Muscle layer of colon (tissue), 2 donors: ENCODE measurements around the gene MGAT4A.
"Not testable (repeated sequence)": the region's sequence is repeated elsewhere in the genome, so short reads cannot be mapped to it uniquely, and the experiment has no call there.

ENCODE experiments used
- H3K27ac ChIP-seq: one replicate; pipeline ENCODE4 v1.7.0; 2013; ENCODE audit warnings: low read depth, mild to moderate bottlenecking, low read length, moderate library complexity
- H3K27me3 ChIP-seq, 2 donors: one replicate each; pipeline ENCODE4 v1.7.0; 2013; ENCODE audit warnings: low read length in 2 of 2, mild to moderate bottlenecking in 2 of 2; ENCODE audit not compliant: insufficient read depth in 2 of 2, control insufficient read depth in 1 of 2
- H3K36me3 ChIP-seq: one replicate; pipeline ENCODE4 v1.7.0; 2013; ENCODE audit warnings: mild to moderate bottlenecking, low read length; ENCODE audit not compliant: insufficient read depth
- H3K4me1 ChIP-seq: one replicate; pipeline ENCODE4 v1.7.0; 2013; ENCODE audit warnings: mild to moderate bottlenecking, low read length; ENCODE audit not compliant: insufficient read depth
- H3K4me3 ChIP-seq, 2 donors: one replicate each; pipeline ENCODE4 v1.7.0; 2013; ENCODE audit warnings: low read length in 2 of 2, low read depth in 1 of 2, mild to moderate bottlenecking in 1 of 2, moderate library complexity in 1 of 2
- H3K9ac ChIP-seq: one replicate; pipeline ENCODE4 v1.7.0; 2013; ENCODE audit warnings: low read length
- H3K9me3 ChIP-seq: one replicate; pipeline ENCODE4 v1.7.0; 2013; ENCODE audit warnings: mild to moderate bottlenecking, low read length
- donor health status: abdominal sarcoma.
- donor health status: Adenocarcinoma of cecum.

MGAT4A gene

DNA sequence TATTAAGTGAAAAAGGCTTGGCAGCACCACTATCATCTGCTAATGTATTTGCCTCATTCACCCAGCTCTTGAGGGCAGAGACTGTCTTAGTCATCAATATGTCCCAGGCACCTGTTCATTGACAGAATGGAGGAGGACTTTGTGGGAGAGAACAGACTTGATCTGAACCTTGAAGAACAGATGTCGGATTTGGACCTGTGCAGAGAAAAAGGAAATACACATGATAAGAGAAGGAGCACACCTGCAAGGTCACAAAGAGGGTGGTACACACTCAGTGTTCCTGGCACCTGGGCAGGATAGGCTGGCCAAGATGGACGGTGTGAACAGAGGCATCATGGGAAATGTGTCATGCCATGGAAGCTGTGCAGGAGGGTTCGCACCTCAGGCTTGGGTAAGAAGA is 7.4 kb upstream of the MGAT4A start:
- Histone ChIP-seq H3K9me3 (no peaks in the 10 kb centered on the region), H3K9ac (no peak overlapping the region), H3K27ac (no peak overlapping the region), H3K4me1 (no peaks in the 10 kb centered on the region), H3K4me3 (no peak overlapping the region), H3K36me3 (no peaks in the 10 kb centered on the region), H3K27me3 (no peaks in the 10 kb centered on the region)

DNA sequence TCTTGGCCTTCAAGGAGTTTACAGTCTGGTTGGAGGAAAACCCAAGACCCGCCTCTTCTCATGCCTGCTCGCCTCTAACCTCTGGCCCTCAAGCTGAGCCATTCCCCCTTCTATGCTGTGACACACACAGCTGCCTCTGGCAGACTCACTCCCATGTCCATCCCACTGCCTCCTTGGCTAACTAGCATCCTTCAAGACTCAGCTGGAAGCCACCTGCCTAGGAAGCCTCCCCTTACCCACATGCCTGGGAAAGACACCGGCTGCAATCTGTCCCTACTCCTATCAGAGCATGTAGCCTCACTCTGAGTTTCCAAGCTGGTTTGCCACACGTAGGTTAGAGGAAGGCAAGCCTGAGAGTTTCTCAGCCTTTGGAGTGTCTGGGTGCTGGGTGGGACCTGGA is 6.9 kb upstream of the MGAT4A start:
- H3K4me1 ChIP-seq = no peaks in the 10 kb centered on the region
- H3K27ac ChIP-seq = no peak overlapping the region
- H3K27me3 ChIP-seq = no peaks in the 10 kb centered on the region
- H3K9ac ChIP-seq = no peak overlapping the region
- H3K9me3 ChIP-seq = no peaks in the 10 kb centered on the region
- no peak overlapping the region for H3K4me3 ChIP-seq
- no peaks in the 10 kb centered on the region for H3K36me3 ChIP-seq

DNA sequence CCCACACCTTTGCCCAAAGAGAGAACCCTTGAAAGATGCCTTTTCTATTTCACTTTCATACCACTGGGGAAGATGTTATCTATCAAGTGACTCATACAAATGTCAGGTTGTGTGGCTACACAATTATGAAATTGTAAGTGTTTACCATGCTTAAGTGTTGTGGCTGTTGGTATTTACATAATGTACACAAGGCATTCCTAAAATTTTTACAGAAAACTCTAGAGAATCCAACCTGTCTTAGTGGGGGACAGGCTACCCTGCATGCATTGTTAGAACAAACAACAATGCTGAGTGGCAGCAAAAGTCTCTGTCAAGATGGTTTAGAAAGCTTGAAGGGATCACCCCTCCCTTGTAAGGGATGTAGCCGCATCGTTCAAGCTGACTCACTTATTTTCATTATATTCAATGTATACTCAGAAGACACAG is 5.5 kb upstream of the MGAT4A start:
- no peak overlapping the region for H3K27ac ChIP-seq
- peaks cover 7% of the 10 kb centered on the region for H3K4me1 ChIP-seq
- no peak overlapping the region for H3K9ac ChIP-seq
- H3K9me3 ChIP-seq = no peaks in the 10 kb centered on the region
- no peaks in the 10 kb centered on the region for H3K27me3 ChIP-seq
- H3K4me3 ChIP-seq = no peak overlapping the region
- H3K36me3 ChIP-seq = no peaks in the 10 kb centered on the region

DNA sequence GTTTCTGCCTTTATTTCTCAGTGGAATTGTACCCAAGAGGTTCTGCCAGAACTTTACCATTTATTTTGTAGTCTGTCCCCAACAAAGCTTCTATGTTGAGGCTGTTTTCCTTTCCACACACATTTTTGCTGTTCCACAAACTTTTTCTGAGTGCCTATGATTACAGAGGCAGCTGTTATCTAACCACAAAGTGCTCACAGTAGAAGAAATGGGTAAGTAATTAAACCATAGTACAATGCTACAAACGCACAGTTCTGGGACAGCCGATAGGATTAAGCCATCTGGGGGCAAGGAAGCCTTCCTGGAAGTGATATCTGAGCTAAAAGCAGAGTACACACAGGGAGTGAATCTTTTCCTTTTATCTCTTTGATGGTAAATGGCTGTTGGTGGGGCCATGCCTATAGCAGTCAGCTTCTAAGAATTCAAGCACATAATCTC is 3.9 kb upstream of the MGAT4A start:
- no peaks in the 10 kb centered on the region for H3K9me3 ChIP-seq
- H3K4me3 ChIP-seq = no peak overlapping the region
- no peak overlapping the region for H3K9ac ChIP-seq
- no peak overlapping the region for H3K27ac ChIP-seq
- H3K4me1 ChIP-seq = peaks cover 9% of the 10 kb centered on the region
- H3K27me3 ChIP-seq = no peaks in the 10 kb centered on the region
- H3K36me3 ChIP-seq = no peaks in the 10 kb centered on the region

DNA sequence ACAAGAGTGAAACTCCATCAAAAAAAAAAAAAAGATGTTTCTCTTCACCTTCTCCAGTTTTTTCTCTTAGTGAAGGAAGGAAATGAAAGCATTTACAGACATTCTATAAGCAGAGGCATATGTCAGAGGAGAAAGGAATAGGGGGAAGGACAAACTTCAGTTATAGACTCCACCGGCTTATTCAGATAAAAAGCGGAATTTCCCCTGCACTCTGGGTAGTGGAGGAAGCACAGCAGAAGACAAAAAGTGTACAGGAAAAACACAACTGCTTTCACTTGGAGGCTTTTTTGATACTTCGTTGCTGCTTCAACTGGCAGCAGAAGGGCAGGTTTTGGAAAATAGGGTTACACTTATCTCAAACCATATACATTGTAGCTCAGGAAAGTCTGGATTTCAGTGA is 3.2 kb upstream of the MGAT4A start:
- H3K27me3 ChIP-seq = no peaks in the 10 kb centered on the region
- H3K36me3 ChIP-seq = no peaks in the 10 kb centered on the region
- no peak overlapping the region for H3K27ac ChIP-seq
- H3K9me3 ChIP-seq = no peaks in the 10 kb centered on the region
- no peak overlapping the region for H3K4me3 ChIP-seq
- H3K4me1 ChIP-seq = peaks cover 16% of the 10 kb centered on the region
- H3K9ac ChIP-seq = no peak overlapping the region

DNA sequence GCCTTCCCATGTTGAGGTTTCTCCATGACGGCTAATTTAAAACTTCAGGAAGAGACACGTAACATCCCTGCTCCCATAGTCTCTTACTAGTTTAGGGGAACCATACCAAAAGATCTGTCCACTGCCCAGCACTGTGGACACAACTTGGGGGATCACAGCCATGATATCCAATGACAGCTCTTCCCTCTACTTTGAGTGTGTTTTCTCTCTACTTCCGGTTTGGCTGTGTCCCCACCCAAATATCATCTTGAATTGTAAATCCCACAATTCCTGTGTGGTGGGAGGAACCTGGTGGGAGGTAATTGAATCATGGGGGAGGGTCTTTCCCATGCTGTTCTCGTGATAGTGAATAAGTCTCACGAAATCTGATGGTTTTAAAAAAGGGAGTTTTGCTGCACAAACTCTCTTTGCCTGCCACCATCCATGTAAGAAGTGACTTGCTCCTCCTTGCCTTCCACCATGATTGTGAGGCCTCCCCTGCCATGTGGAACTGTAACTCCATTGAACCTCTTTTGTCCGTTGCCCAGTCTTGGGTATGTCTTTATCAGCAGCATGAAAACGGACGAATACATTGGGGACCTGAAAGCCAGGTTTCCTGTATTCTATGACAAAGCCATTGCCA is 1.6 kb upstream of the MGAT4A start:
- Histone ChIP-seq H3K9ac (no peak overlapping the region), H3K4me3 (no peak overlapping the region), H3K27ac (no peak overlapping the region)

DNA sequence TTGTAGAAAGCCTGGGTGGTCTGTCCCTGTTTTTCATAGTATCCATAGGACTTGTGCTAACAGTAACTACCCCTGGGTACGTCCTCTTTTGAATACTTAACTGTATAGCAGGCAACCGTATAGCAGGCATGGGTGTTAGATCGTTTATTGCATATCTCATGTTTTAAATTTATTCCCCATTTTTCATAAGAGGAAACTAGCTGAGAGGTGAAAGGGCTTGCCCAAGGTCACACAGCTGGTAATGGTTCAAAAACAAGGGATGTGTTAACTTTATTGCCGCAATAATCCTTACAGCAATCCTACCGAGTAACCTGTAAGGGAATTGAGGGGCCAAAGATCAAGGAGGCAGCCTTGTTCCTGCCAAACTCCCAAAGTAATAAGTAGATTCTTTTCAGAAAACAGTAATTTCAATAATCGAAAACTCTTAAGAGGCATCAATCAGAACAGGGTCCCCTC is 990 bp upstream of the MGAT4A start:
- peak overlapping the region; percentile 79 to 83 for H3K4me3 ChIP-seq
- H3K9ac ChIP-seq = peak overlapping the region; percentile 61
- peak overlapping the region; percentile 72 for H3K27ac ChIP-seq
- peaks cover 21% of the 10 kb centered on the region for H3K4me1 ChIP-seq
- no peaks in the 10 kb centered on the region for H3K27me3 ChIP-seq
- no peaks in the 10 kb centered on the region for H3K9me3 ChIP-seq
- no peaks in the 10 kb centered on the region for H3K36me3 ChIP-seq

More for the DNA sequence above, 1.6 kb upstream of the MGAT4A start:
- Histone ChIP-seq H3K36me3 (no peaks in the 10 kb centered on the region), H3K4me1 (peaks cover 17% of the 10 kb centered on the region), H3K27me3 (no peaks in the 10 kb centered on the region), H3K9me3 (no peaks in the 10 kb centered on the region)

DNA sequence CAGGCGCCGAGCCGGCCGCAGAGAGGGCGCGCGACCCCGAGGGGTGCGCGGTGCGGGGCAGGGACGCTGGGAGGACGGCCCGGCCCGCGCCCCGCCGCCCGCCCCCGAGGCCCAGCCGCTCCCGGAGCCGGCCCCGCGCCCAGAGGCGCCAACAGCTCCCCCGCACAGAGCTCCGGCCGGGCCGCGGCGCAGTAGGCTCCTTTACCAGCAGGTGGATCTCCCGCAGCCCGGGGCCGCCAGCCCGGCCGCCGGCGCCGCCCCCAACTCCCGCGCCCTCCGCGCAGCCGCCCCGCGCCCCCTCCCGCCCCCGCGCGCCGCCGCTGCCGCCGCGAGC is 258 bp downstream of the MGAT4A start:
- Histone ChIP-seq H3K9ac (no peak overlapping the region), H3K36me3 (no peaks in the 10 kb centered on the region), H3K27ac (no peak overlapping the region), H3K9me3 (no peaks in the 10 kb centered on the region), H3K27me3 (no peaks in the 10 kb centered on the region), H3K4me1 (peaks cover 22% of the 10 kb centered on the region), H3K4me3 (peak overlapping the region; percentile 63 to 80)

DNA sequence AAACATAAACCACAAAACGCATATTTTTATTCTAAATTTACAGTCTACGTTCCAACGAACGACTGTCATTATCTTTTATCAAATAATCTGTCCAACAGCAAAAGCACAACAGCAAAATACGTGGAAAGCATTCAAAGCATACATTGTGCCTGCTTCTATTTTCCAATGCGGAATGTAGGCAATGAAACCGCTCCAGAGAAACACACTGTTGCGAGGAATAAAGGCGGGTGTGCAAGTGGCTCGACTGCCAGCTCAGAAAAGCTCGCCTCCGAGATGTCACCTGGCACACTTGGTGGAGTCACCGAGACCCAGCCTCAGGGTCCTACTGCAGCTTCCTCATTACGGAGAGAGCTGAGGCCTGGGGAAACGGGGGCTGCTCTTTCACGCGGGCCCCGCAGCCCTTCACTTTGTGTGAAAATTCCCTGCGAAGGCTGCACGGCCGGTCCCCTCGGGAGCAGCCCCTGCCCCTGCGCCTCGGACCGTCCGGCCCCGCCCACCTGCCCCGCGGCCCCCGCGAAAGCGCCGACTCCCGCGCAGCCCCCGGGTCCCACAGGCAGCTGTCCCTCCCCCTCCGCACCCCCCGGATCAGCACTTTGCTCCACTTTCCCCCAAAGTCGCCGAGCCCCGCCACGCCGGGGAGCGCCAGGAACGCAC is 752 bp downstream of the MGAT4A start:
- H3K27ac ChIP-seq = peak overlapping the region; percentile 44
- H3K36me3 ChIP-seq = no peaks in the 10 kb centered on the region
- H3K27me3 ChIP-seq = no peaks in the 10 kb centered on the region
- H3K4me1 ChIP-seq = peaks cover 22% of the 10 kb centered on the region
- no peaks in the 10 kb centered on the region for H3K9me3 ChIP-seq
- peak overlapping the region; percentile 25 for H3K9ac ChIP-seq
- peak overlapping the region; percentile 63 to 80 for H3K4me3 ChIP-seq

DNA sequence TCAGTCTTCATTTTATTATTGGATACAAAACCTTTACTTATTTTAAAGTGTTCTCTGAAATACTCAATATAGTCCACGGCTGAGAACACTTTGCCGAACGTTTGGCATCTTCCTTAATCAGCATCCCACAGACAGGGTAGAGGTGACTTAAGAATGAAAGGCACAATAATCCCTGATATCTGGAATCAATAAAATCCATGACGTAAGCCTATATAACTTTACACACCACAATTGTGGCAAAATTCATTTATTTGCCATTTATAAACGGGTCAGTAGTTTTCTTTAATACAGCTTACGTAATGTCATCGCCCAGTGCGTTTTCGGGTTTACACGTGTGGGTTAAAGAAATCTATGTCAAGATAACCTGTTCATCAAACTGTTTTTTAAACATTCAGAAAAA is 1.3 kb downstream of the MGAT4A start:
- H3K9me3 ChIP-seq = no peaks in the 10 kb centered on the region
- no peaks in the 10 kb centered on the region for H3K27me3 ChIP-seq
- H3K4me3 ChIP-seq = peak overlapping the region; percentile 63 to 80
- H3K4me1 ChIP-seq = peaks cover 22% of the 10 kb centered on the region
- peak overlapping the region; percentile 25 for H3K9ac ChIP-seq
- peak overlapping the region; percentile 44 for H3K27ac ChIP-seq
- no peaks in the 10 kb centered on the region for H3K36me3 ChIP-seq

DNA sequence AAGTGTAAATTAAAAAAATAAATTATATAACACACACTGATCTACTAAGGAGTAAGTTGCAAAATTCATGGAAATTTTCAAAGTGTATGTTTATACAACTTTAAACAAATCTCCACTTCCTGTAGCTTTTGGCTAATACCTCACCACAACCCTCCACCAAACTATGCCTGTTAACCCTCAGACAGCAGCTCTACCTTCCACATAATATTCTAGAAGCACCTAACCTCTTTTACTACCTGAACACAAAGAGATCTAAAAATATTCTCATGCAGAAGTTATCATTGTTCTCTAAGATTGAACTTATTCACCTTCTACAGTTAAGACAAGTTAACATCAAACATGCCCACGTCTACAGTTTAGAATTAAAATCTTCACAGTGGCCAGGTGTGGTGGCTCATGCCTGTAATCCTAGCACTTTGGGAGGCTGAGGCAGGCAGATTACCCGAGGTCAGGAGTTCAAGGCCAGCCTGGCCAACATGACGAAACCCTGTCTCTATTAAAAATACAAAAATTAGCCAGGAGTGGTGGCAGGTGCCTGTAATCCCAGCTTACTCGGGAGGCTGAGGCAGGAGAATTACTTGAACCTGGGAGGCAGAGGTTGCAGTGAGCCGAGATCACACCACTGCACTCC is 2.7 kb downstream of the MGAT4A start:
- peaks cover 22% of the 10 kb centered on the region for H3K4me1 ChIP-seq
- H3K9ac ChIP-seq, H3K27ac ChIP-seq, H3K4me3 ChIP-seq, H3K36me3 ChIP-seq, H3K9me3 ChIP-seq, H3K27me3 ChIP-seq: not testable (repeated sequence)
